Measurements from ENCODE around the gene CIDEB. TPM values are rescaled to one million over a fixed set of nuclear protein-coding genes. Genes with fewer than 3 reads are reported as not detected.

Gene CIDEB
- total and polyA plus RNA-seq, 12 donors = 16.4 to 80.3 (median 39.0) TPM

DNA sequence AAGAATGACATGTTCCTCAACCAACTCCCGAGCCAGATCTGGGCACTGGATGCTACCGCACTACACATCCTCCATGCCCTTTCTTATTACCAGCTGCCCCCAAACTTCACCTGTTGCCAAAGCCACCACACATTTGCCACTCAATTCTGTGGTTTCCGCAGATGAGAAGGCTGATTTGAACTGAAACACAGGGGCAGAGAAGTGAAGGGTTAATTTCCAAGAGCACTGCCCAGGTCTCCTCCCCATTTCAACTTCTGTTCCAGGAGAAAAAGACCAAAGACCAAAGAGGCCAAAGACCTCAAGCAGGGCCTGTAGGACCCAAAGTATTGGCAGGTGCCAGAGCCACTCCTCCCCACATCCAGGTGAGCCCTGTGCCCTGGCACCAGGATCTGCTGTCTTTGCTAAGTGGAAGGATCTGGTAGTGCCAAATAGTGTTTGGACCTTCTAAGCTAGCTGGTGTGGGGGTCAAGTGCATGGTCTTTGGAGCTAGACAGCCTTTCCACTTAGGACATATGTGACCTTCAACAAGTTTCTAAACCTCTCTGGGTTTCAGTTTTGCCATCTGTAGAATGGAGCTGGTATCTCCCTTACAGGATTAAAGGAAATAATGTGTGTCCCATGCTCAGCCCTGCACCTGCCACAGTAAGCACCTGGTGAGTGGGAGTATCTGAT is 16.2 kb downstream of the CIDEB start:
- TF ChIP-seq POLR2A (IDR thresholded peaks at IDR 0.05) = no peak
- TF ChIP-seq, protein P1, sequence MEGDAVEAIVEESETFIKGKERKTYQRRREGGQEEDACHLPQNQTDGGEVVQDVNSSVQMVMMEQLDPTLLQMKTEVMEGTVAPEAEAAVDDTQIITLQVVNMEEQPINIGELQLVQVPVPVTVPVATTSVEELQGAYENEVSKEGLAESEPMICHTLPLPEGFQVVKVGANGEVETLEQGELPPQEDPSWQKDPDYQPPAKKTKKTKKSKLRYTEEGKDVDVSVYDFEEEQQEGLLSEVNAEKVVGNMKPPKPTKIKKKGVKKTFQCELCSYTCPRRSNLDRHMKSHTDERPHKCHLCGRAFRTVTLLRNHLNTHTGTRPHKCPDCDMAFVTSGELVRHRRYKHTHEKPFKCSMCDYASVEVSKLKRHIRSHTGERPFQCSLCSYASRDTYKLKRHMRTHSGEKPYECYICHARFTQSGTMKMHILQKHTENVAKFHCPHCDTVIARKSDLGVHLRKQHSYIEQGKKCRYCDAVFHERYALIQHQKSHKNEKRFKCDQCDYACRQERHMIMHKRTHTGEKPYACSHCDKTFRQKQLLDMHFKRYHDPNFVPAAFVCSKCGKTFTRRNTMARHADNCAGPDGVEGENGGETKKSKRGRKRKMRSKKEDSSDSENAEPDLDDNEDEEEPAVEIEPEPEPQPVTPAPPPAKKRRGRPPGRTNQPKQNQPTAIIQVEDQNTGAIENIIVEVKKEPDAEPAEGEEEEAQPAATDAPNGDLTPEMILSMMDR (IDR thresholded peaks at IDR 0.05) = no peak
- no peak overlapping the region for H3K4me3 ChIP-seq
- no peaks in the 10 kb centered on the region for H3K9me3 ChIP-seq (replicated peaks in 1 of 3)
- H3K27me3 ChIP-seq = no peaks in the 10 kb centered on the region
- intact Hi-C loops (cut with DNase I) = loop anchor here in 1 of 2 donors (10.0 kb wide), 1 partner anchor 237 kb away; the partner anchor contains the start of gene CARMIL3
- H3K4me1 ChIP-seq (replicated peaks in 1 of 2) = peaks cover 0 to under 1% of the 10 kb centered on the region in 2 donors
- no peak for DNase-seq
- peaks cover 0 to 38% of the 10 kb centered on the region in 2 donors for H3K36me3 ChIP-seq (replicated peaks in 1 of 2)
- no peak overlapping the region for H3K27ac ChIP-seq
- WGBS, 4 donors = 87 to 99% (median 89%) methylated on average over 3 of the region's 3 CpGs

DNA sequence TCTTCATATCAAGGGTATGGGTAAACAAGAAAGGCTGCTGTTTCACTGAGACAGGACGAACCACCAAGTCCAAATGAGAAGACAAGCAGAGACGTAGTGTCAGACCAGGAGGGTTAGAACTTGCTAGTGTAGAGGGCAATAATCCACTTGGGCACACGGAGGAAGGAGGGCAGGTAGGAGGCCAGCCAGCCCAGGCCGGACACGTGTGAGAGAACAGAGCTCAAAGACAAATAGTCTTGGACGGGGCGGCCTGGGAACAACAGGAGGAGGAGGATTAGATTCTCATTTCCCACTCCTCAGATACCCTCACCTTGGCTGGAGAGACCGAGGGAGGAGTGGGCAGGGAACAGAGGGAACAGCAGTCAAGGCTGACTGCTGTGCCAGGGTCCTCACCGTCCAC is 17.0 kb downstream of the CIDEB start:
- WGBS, 4 donors = 74 to 84% (median 79%) methylated on average over 9 of the region's 9 CpGs
- no peak overlapping the region for H3K27ac ChIP-seq
- H3K27me3 ChIP-seq = no peaks in the 10 kb centered on the region
- no peak overlapping the region for H3K4me3 ChIP-seq
- no peaks in the 10 kb centered on the region for H3K4me1 ChIP-seq (replicated peaks in 1 of 2)
- DNase-seq = no peak
- TF ChIP-seq, protein P1 (IDR thresholded peaks at IDR 0.05) = no peak
- TF ChIP-seq POLR2A (IDR thresholded peaks at IDR 0.05) = no peak
- H3K9me3 ChIP-seq (replicated peaks in 1 of 3) = no peaks in the 10 kb centered on the region
- intact Hi-C loops (cut with DNase I) = loop anchor here in 1 of 2 donors (10.0 kb wide), 1 partner anchor 236 kb away; the partner anchor contains the start of gene CARMIL3
- H3K36me3 ChIP-seq (replicated peaks in 1 of 2) = peaks cover 0 to 32% of the 10 kb centered on the region in 2 donors

DNA sequence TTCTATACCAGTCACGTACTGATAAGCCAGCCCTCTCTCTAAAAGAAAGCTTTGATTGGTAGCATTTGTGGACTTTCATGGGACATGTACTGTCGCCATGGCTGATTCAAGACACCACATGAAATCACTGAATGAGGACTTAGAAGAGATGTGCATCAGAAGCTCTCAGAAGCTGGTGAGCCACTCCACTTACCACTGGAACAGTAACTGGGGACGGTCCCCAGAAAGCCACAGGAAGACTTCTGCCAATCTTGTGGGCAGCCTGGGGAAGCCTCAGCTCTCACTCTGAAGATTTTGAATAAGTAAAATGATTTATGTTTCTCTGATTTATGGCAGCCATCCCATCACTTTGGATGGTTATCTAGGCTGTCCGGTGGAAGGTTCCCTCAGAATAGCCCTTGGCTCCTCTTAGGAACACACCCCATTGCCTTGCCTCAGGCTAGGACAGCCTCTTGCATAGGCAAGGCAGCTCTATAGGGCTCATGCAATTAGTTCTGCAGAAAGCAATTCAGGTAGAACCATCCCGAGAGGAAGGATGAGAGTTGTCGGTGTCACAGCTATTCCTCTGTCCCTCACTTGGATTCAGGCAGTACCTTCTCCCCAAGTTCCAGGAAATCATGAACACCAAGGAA is 18.0 kb downstream of the CIDEB start:
- intact Hi-C loops (cut with DNase I) = loop anchor here in 1 of 2 donors (10.0 kb wide), 1 partner anchor 235 kb away; the partner anchor contains the start of gene CARMIL3
- DNase-seq = no peak
- 71 to 81% (median 81%) methylated on average over 6 of the region's 6 CpGs for WGBS, 4 donors
- Histone ChIP-seq H3K27ac (no peak overlapping the region), H3K4me3 (no peak overlapping the region), H3K4me1 (replicated peaks in 1 of 2) (no peaks in the 10 kb centered on the region), H3K9me3 (replicated peaks in 1 of 3) (no peaks in the 10 kb centered on the region), H3K27me3 (no peaks in the 10 kb centered on the region), H3K36me3 (replicated peaks in 1 of 2) (peaks cover 0 to 27% of the 10 kb centered on the region in 2 donors)
- no peak for TF ChIP-seq POLR2A (IDR thresholded peaks at IDR 0.05)
- TF ChIP-seq, protein P1 (IDR thresholded peaks at IDR 0.05) = no peak

DNA sequence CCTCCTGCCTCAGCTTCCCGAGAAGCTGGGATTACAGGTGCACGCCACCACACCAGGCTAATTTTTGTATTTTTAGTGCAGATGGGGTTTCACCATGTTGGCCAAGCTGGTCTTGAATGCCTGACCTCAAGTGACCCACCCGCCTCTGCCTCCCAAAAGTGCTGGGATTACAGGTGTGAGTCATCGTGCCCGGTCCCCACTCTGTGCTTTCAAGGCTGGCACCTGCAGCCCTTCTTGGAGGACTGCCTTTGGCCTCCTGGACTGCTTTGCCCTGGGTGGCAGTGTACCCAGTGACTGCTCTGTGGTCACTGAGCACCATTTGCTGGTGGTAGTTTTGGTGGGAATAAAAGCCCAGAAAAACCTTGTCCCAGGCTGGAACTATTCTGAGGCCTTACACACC is 20.8 kb downstream of the CIDEB start:
- H3K9me3 ChIP-seq (replicated peaks in 1 of 3) = no peaks in the 10 kb centered on the region
- H3K4me3 ChIP-seq = no peak overlapping the region
- no peak for TF ChIP-seq POLR2A (IDR thresholded peaks at IDR 0.05)
- TF ChIP-seq, protein P1 (IDR thresholded peaks at IDR 0.05) = no peak
- H3K36me3 ChIP-seq (replicated peaks in 1 of 2) = peaks cover 0 to 19% of the 10 kb centered on the region in 2 donors
- no peak overlapping the region for H3K27ac ChIP-seq
- no peak for DNase-seq
- no peaks in the 10 kb centered on the region for H3K27me3 ChIP-seq
- intact Hi-C loops (cut with DNase I) = no loop called here
- H3K4me1 ChIP-seq (replicated peaks in 1 of 2) = no peaks in the 10 kb centered on the region
- 78 to 100% (median 80%) methylated on average over 2 to 5 of the region's 5 CpGs for WGBS, 4 donors

Measured in adrenal gland (tissue), 12 donors.